CD8-positive, alpha-beta memory T cell (primary cell): ENCODE results near the gene PF4V1. TPM values are rescaled to one million over a fixed set of nuclear protein-coding genes. Genes with fewer than 3 reads are reported as not detected.

Experiments
- CTCF ChIA-PET: fragments of 350-600 bp; sonication (Branson Sonifier 250); formaldehyde crosslinking; loops from one replicate; lab custom pipeline; 2021; ENCODE audit warnings: antibody characterized with exemption; lab: Charles Lee
- POLR2A ChIA-PET: fragments of 350-600 bp; sonication (Branson Sonifier 250); formaldehyde crosslinking; loops from one replicate; lab custom pipeline; 2021; ENCODE audit warnings: antibody characterized with exemption; lab: Charles Lee
- DNase-seq, 5 donors: peaks; one replicate each; pipeline versions ENCODE4 v3.0.0 to v3.0.0-alpha.2; 2020 to 2022; ENCODE audit warnings: mixed read lengths in 1 of 5
- H3K27ac ChIP-seq: one replicate; pipeline ENCODE4 v1.7.0; 2013; ENCODE audit warnings: low read depth, mild to moderate bottlenecking, low read length, moderate library complexity
- H3K27me3 ChIP-seq: 2 replicates; pipeline ENCODE4 v1.7.0; 2013; ENCODE audit warnings: low read length, mild to moderate bottlenecking; ENCODE audit not compliant: insufficient read depth, poor library complexity, severe bottlenecking
- H3K36me3 ChIP-seq: 2 replicates; pipeline ENCODE4 v1.7.0; 2013; ENCODE audit warnings: mild to moderate bottlenecking, low read length, moderate library complexity; ENCODE audit not compliant: insufficient read depth
- H3K4me1 ChIP-seq: 2 replicates; pipeline ENCODE4 v1.7.0; 2013; ENCODE audit warnings: mild to moderate bottlenecking, low read length, moderate library complexity; ENCODE audit not compliant: insufficient read depth
- H3K4me3 ChIP-seq: 2 replicates; pipeline ENCODE4 v1.7.0; 2013; ENCODE audit warnings: mild to moderate bottlenecking, low read length
- H3K9me3 ChIP-seq: 2 replicates; pipeline ENCODE4 v1.7.0; 2013; ENCODE audit warnings: mild to moderate bottlenecking, low read length
- H3K27ac Mint-ChIP-seq, 8 donors: one replicate each; pipeline ENCODE4 v1.8.0; 2020 to 2021; ENCODE audit warnings: mixed read lengths in 8 of 8, mild to moderate bottlenecking in 6 of 8, inconsistent platforms in 3 of 8, moderate library complexity in 3 of 8
- H3K27me3 Mint-ChIP-seq, 2 donors: one replicate each; pipeline ENCODE4 v1.8.0; 2020 to 2021; ENCODE audit warnings: mixed read lengths in 2 of 2, mild to moderate bottlenecking in 1 of 2, moderate library complexity in 1 of 2
- H3K36me3 Mint-ChIP-seq, 3 donors: one replicate each; pipeline ENCODE4 v1.8.0; 2020 to 2021; ENCODE audit warnings: mixed read lengths in 3 of 3, inconsistent platforms in 1 of 3, mild to moderate bottlenecking in 1 of 3
- H3K4me1 Mint-ChIP-seq, 3 donors: one replicate each; pipeline ENCODE4 v1.8.0; 2020 to 2021; ENCODE audit warnings: mixed read lengths in 3 of 3, inconsistent platforms in 1 of 3, mild to moderate bottlenecking in 1 of 3
- H3K4me3 Mint-ChIP-seq, 7 donors: one replicate each; pipeline ENCODE4 v1.8.0; 2020 to 2021; ENCODE audit warnings: mixed read lengths in 7 of 7, mild to moderate bottlenecking in 6 of 7, moderate library complexity in 4 of 7, inconsistent platforms in 2 of 7
- H3K9me3 Mint-ChIP-seq, 5 donors: one replicate each; pipeline ENCODE4 v1.8.0; 2020 to 2022; ENCODE audit warnings: mixed read lengths in 5 of 5, mild to moderate bottlenecking in 3 of 5, moderate library complexity in 2 of 5, inconsistent platforms in 1 of 5
- polyA plus RNA-seq: library from polyadenylated mRNA; unstranded; fragments of 300-500 nt; fragmentation: Illumina TruSeq; gene quantifications from one replicate; pipeline ENCODE4 v1.2.3, GENCODE V29; 2021
- total RNA-seq, 2 experiments: library from RNA; stranded (reverse); gene quantifications; one replicate each; pipeline ENCODE4 v1.2.3, GENCODE V29; 2021

PF4V1 gene
- total RNA-seq (not detected), polyA plus RNA-seq (not detected)

GRCh38 chr4:73853246-73853704, at the start of gene PF4V1:
Gene PF4V1, plus strand, starts transcription at chr4:73853296. Its CDS starts 67 bp downstream, at chr4:73853363.
- Histone ChIP-seq H3K36me3 (no peaks in the 10 kb centered on the region), H3K4me1 (no peaks in the 10 kb centered on the region), H3K27me3 (no peaks in the 10 kb centered on the region), H3K9me3 (no peaks in the 10 kb centered on the region), H3K4me3 (no peak within 1 kb of the TSS), H3K27ac (no peak within 1 kb of the TSS)
- Mint-ChIP-seq H3K36me3 (no peaks in the 10 kb centered on the region), H3K4me3 (no peak within 1 kb of the TSS), H3K4me1 (no peaks in the 10 kb centered on the region), H3K27ac (no peak within 1 kb of the TSS), H3K9me3 (peaks cover 0 to 3% (median 0%) of the 10 kb centered on the region in 5 donors), H3K27me3 (peaks cover 0 to 1% of the 10 kb centered on the region in 2 donors)
- CTCF ChIA-PET: no interaction called here
- DNase-seq: no peak
- POLR2A ChIA-PET: no interaction called here

- no peaks in the 10 kb centered on the region for H3K27me3 ChIP-seq
- CTCF ChIA-PET: no interaction called here
- H3K9me3 ChIP-seq: no peaks in the 10 kb centered on the region
- no peak overlapping the region for H3K4me3 ChIP-seq
- no peak overlapping the region for H3K27ac ChIP-seq
- no peak overlapping the region for H3K4me3 Mint-ChIP-seq
- no peak for DNase-seq
- no peaks in the 10 kb centered on the region for H3K36me3 Mint-ChIP-seq
- no peaks in the 10 kb centered on the region for H3K36me3 ChIP-seq
- H3K4me1 ChIP-seq: no peaks in the 10 kb centered on the region
- H3K27ac Mint-ChIP-seq: no peak overlapping the region
- POLR2A ChIA-PET: no interaction called here
- peaks cover 0 to 3% of the 10 kb centered on the region in 2 donors for H3K27me3 Mint-ChIP-seq
- H3K4me1 Mint-ChIP-seq: no peaks in the 10 kb centered on the region
- H3K9me3 Mint-ChIP-seq: peaks cover 0 to 7% (median 5%) of the 10 kb centered on the region in 5 donors
These were observed 42.9 kb upstream of the PF4V1 start for GRCh38 chr4:73810191-73810590.

- Mint-ChIP-seq H3K4me1 (no peaks in the 10 kb centered on the region), H3K9me3 (peaks cover 0 to 5% (median under 1%) of the 10 kb centered on the region in 5 donors), H3K4me3 (no peak overlapping the region), H3K27me3 (peaks cover 0 to under 1% of the 10 kb centered on the region in 2 donors), H3K27ac (no peak overlapping the region), H3K36me3 (no peaks in the 10 kb centered on the region)
- DNase-seq: no peak
- ChIA-PET POLR2A (no interaction called here), CTCF (no interaction called here)
- H3K9me3 ChIP-seq: no peaks in the 10 kb centered on the region
- no peaks in the 10 kb centered on the region for H3K4me1 ChIP-seq
- H3K27me3 ChIP-seq: no peaks in the 10 kb centered on the region
- H3K36me3 ChIP-seq: no peaks in the 10 kb centered on the region
- H3K4me3 ChIP-seq: no peak overlapping the region
- H3K27ac ChIP-seq: no peak overlapping the region
These were observed 41.3 kb upstream of the PF4V1 start for GRCh38 chr4:73811841-73812240.

- no peaks in the 10 kb centered on the region for H3K36me3 Mint-ChIP-seq
- POLR2A ChIA-PET: no interaction called here
These were observed 38.4 kb upstream of the PF4V1 start for GRCh38 chr4:73814679-73815078.

GRCh38 chr4:73815145-73815544, 38.0 kb upstream of the PF4V1 start:
- H3K9me3 ChIP-seq: no peaks in the 10 kb centered on the region
- no peak overlapping the region for H3K4me3 ChIP-seq
- no peaks in the 10 kb centered on the region for H3K27me3 ChIP-seq
- no peak overlapping the region for H3K27ac ChIP-seq
- POLR2A ChIA-PET: no interaction called here
- CTCF ChIA-PET: no interaction called here
- no peaks in the 10 kb centered on the region for H3K4me1 Mint-ChIP-seq
- no peak overlapping the region for H3K4me3 Mint-ChIP-seq
- no peak for DNase-seq
- no peaks in the 10 kb centered on the region for H3K36me3 ChIP-seq
- H3K27ac Mint-ChIP-seq: no peak overlapping the region
- H3K4me1 ChIP-seq: no peaks in the 10 kb centered on the region
- H3K36me3 Mint-ChIP-seq: no peaks in the 10 kb centered on the region
- H3K27me3 Mint-ChIP-seq: no peaks in the 10 kb centered on the region
- peaks cover 0 to 3% (median 0%) of the 10 kb centered on the region in 5 donors for H3K9me3 Mint-ChIP-seq

More at GRCh38 chr4:73814679-73815078, 38.4 kb upstream of the PF4V1 start:
- CTCF ChIA-PET: no interaction called here
- Histone ChIP-seq H3K27me3 (no peaks in the 10 kb centered on the region), H3K36me3 (no peaks in the 10 kb centered on the region), H3K4me3 (no peak overlapping the region), H3K9me3 (no peaks in the 10 kb centered on the region), H3K27ac (no peak overlapping the region), H3K4me1 (no peaks in the 10 kb centered on the region)
- DNase-seq: no peak
- H3K4me3 Mint-ChIP-seq: no peak overlapping the region
- peaks cover 0 to 3% (median 0%) of the 10 kb centered on the region in 5 donors for H3K9me3 Mint-ChIP-seq
- no peak overlapping the region for H3K27ac Mint-ChIP-seq
- no peaks in the 10 kb centered on the region for H3K4me1 Mint-ChIP-seq
- H3K27me3 Mint-ChIP-seq: no peaks in the 10 kb centered on the region

- H3K9me3 ChIP-seq: no peaks in the 10 kb centered on the region
- H3K36me3 Mint-ChIP-seq: no peaks in the 10 kb centered on the region
- H3K4me3 Mint-ChIP-seq: no peak overlapping the region
- H3K27me3 ChIP-seq: no peaks in the 10 kb centered on the region
- H3K4me1 Mint-ChIP-seq: no peaks in the 10 kb centered on the region
- no peaks in the 10 kb centered on the region for H3K36me3 ChIP-seq
- H3K27me3 Mint-ChIP-seq: no peaks in the 10 kb centered on the region
- H3K9me3 Mint-ChIP-seq: peaks cover 0 to 4% (median 3%) of the 10 kb centered on the region in 5 donors
- no peak for DNase-seq
- CTCF ChIA-PET: no interaction called here
- H3K4me1 ChIP-seq: no peaks in the 10 kb centered on the region
- H3K27ac Mint-ChIP-seq: no peak overlapping the region
- POLR2A ChIA-PET: no interaction called here
- H3K4me3 ChIP-seq: no peak overlapping the region
- H3K27ac ChIP-seq: no peak overlapping the region
These were observed 36.3 kb upstream of the PF4V1 start for GRCh38 chr4:73816814-73817213.

- no peak overlapping the region for H3K27ac ChIP-seq
- ChIA-PET POLR2A (no interaction called here), CTCF (no interaction called here)
- H3K4me1 ChIP-seq: no peaks in the 10 kb centered on the region
- H3K4me3 ChIP-seq: no peak overlapping the region
- DNase-seq: no peak
- no peaks in the 10 kb centered on the region for H3K9me3 ChIP-seq
- no peaks in the 10 kb centered on the region for H3K27me3 ChIP-seq
- no peaks in the 10 kb centered on the region for H3K27me3 Mint-ChIP-seq
- no peak overlapping the region for H3K4me3 Mint-ChIP-seq
- H3K9me3 Mint-ChIP-seq: peaks cover 0 to 4% (median 3%) of the 10 kb centered on the region in 5 donors
- H3K36me3 ChIP-seq: no peaks in the 10 kb centered on the region
- no peak overlapping the region for H3K27ac Mint-ChIP-seq
- H3K4me1 Mint-ChIP-seq: no peaks in the 10 kb centered on the region
- no peaks in the 10 kb centered on the region for H3K36me3 Mint-ChIP-seq
These were observed 35.8 kb upstream of the PF4V1 start for GRCh38 chr4:73817341-73817740.

GRCh38 chr4:73821325-73821724, 31.8 kb upstream of the PF4V1 start:
- H3K4me3 ChIP-seq: no peak overlapping the region
- ChIA-PET CTCF (no interaction called here), POLR2A (no interaction called here)
- H3K9me3 Mint-ChIP-seq: peaks cover 0 to 4% (median 3%) of the 10 kb centered on the region in 5 donors
- H3K36me3 ChIP-seq: no peaks in the 10 kb centered on the region
- no peaks in the 10 kb centered on the region for H3K27me3 ChIP-seq
- H3K27ac Mint-ChIP-seq: no peak overlapping the region
- no peaks in the 10 kb centered on the region for H3K4me1 ChIP-seq
- no peak overlapping the region for H3K27ac ChIP-seq
- H3K4me3 Mint-ChIP-seq: no peak overlapping the region
- no peaks in the 10 kb centered on the region for H3K27me3 Mint-ChIP-seq
- H3K9me3 ChIP-seq: no peaks in the 10 kb centered on the region
- H3K36me3 Mint-ChIP-seq: no peaks in the 10 kb centered on the region
- no peaks in the 10 kb centered on the region for H3K4me1 Mint-ChIP-seq
- no peak for DNase-seq
